ENCODE results near the gene PODXL2. TPM values are rescaled to one million over a fixed set of nuclear protein-coding genes. Genes with fewer than 3 reads are reported as not detected.

The PODXL2 gene
- total RNA-seq, 3 donors from 2014 or later: 5.4 to 18.5 (median 16.2) TPM

DNA sequence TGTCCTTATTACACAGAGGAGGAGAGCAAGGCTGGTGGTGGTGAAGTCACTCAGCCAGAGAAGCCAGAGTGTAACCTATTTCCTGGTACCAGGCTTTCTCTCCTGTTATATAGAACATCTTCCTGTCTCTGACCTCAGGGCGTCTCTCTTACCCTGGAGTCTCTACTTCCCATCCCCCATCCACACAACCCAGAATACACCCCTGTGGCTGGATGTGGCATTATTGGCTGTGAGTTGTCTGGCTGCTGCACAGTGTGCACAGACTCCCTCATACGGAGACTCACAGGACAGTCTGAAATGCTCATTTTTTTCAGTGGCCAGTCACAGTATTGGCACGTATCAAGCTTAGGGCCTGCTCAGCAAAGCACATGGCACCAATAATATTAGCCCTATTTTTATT lies 8.6 kb downstream of the PODXL2 start:
- DNase-seq: no peak
- TF ChIP-seq, protein P1, sequence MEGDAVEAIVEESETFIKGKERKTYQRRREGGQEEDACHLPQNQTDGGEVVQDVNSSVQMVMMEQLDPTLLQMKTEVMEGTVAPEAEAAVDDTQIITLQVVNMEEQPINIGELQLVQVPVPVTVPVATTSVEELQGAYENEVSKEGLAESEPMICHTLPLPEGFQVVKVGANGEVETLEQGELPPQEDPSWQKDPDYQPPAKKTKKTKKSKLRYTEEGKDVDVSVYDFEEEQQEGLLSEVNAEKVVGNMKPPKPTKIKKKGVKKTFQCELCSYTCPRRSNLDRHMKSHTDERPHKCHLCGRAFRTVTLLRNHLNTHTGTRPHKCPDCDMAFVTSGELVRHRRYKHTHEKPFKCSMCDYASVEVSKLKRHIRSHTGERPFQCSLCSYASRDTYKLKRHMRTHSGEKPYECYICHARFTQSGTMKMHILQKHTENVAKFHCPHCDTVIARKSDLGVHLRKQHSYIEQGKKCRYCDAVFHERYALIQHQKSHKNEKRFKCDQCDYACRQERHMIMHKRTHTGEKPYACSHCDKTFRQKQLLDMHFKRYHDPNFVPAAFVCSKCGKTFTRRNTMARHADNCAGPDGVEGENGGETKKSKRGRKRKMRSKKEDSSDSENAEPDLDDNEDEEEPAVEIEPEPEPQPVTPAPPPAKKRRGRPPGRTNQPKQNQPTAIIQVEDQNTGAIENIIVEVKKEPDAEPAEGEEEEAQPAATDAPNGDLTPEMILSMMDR (IDR thresholded peaks at IDR 0.05): no peak
- H3K9me3 ChIP-seq: no peaks in the 10 kb centered on the region
- H3K4me1 ChIP-seq (ENCODE audit: low read depth): no peaks in the 10 kb centered on the region
- H3K36me3 ChIP-seq (ENCODE audit: low read depth): no peaks in the 10 kb centered on the region
- intact Hi-C loops (cut with DNase I, micrococcal nuclease): no loop called here
- no peak for ATAC-seq
- H3K4me3 ChIP-seq: no peak overlapping the region

DNA sequence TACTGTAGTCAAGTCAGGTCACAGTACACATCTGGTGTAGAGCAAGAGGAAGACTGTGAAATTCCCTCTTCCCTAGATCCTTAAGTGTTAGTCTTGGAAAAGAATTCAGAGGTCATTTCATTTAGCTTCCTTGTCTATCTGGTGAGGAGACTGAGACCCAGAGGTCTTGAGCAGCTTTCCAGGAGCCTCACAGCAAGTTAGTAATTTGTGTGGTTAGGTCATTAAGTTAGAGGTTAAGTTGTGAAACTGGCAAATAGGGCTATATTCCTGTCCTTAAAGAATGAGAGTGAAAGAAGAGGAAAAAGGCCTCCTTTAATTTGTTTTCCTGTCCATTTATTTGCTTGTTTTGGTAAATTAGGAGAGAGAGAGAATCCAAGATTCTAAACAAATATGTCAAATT lies 9.0 kb downstream of the PODXL2 start:
- ATAC-seq: no peak
- intact Hi-C loops (cut with DNase I, micrococcal nuclease): no loop called here
- H3K4me1 ChIP-seq (ENCODE audit: low read depth): no peaks in the 10 kb centered on the region
- no peak overlapping the region for H3K4me3 ChIP-seq
- no peaks in the 10 kb centered on the region for H3K9me3 ChIP-seq
- DNase-seq: no peak
- TF ChIP-seq, protein P1 (IDR thresholded peaks at IDR 0.05): no peak
- H3K36me3 ChIP-seq (ENCODE audit: low read depth): no peaks in the 10 kb centered on the region

DNA sequence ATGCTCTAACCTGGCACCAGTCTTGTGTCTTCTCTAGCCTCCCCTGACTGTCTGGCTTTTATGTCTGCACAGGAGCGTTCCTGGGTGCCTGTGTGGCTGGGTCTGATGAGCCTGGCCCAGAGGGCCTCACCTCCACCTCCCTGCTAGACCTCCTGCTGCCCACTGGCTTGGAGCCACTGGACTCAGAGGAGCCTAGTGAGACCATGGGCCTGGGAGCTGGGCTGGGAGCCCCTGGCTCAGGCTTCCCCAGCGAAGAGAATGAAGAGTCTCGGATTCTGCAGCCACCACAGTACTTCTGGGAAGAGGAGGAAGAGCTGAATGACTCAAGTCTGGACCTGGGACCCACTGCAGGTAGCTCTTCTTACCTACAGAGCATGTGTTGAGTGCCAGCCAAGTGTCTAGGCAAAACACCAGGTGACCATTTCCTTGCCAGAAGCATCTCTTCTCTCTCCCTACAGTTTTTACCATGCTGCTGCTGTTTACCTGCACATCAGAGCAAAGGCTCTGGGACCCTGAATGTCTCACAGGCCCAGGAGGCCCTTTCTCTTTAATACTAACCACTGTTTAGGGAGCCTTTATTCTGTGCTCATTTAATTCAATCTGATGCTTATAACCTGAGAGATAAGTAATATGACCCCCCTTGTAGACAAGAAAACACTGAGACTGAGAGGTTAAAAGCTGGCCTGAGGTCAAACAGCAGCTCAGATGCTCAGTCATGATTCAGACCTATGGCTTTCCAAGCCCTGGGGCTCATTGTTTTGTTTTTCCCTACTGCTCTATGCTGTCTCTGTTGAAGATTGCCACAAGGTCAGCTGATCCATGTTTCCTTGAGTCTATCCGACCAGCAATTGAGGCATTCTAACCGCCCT lies 10.4 kb downstream of the PODXL2 start:
- TF ChIP-seq, protein P1 (IDR thresholded peaks at IDR 0.05): no peak
- no peak for DNase-seq
- ATAC-seq: no peak
- Histone ChIP-seq H3K36me3 (ENCODE audit: low read depth) (no peaks in the 10 kb centered on the region), H3K4me3 (no peak overlapping the region), H3K9me3 (no peaks in the 10 kb centered on the region), H3K4me1 (ENCODE audit: low read depth) (no peaks in the 10 kb centered on the region)
- intact Hi-C loops (cut with DNase I, micrococcal nuclease): no loop called here

DNA sequence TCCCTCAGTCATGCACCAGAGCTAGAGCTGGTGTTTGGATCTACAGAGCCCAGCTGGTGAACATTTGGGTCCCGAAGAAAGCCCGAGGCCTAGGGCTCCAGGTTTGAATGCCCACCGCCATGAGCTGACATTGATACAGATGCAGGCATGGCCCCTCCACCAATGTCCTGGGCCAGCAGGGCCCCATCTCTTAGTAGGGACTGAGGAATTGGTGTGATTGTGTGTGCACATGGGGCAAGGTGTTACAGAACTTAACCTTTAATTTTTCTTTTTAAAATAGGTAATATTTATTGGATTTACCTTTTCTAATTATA lies 11.0 kb downstream of the PODXL2 start:
- DNase-seq (no peak), ATAC-seq (no peak)
- Histone ChIP-seq H3K4me1 (ENCODE audit: low read depth) (no peaks in the 10 kb centered on the region), H3K4me3 (no peak overlapping the region), H3K9me3 (no peaks in the 10 kb centered on the region), H3K36me3 (ENCODE audit: low read depth) (no peaks in the 10 kb centered on the region)
- TF ChIP-seq, protein P1 (IDR thresholded peaks at IDR 0.05): no peak
- intact Hi-C loops (cut with DNase I, micrococcal nuclease): no loop called here

DNA sequence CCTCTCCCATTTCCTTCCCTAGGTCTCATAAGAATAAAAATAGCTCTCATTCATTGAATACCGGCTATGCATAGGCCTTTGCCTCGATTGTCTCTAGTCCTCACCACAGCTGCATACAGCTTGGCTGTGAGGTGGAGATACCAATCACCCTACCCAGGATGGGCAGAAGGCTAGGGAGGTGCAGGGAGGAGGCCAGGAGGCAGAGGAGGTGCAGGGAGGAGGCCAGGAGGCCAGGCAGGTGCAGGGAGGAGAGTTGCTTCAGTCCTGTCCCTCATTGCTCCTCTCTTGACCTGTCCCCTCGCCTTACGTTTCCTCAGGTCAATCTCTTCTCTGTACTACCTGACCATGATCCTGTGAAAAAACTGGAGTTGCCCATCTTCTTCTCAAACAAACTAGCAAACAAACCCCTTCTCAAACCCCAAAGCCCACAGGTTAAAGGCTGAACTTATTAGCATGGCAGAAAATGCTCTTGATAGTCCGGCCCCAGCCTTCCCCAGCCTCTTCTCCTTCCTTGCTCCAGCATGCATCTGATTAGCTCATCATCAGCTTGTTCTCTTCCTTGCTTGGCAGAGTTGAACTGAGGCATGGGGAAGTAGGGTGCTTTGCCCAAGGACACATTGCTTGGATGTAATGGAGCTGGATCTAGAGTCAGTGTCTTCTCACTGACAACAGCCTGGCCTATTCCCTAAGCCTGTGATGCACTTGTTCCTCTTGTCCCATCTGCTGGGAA lies 15.8 kb downstream of the PODXL2 start:
- intact Hi-C loops (cut with DNase I, micrococcal nuclease): no loop called here
- no peak for ATAC-seq
- no peaks in the 10 kb centered on the region for H3K9me3 ChIP-seq
- H3K36me3 ChIP-seq (ENCODE audit: low read depth): no peaks in the 10 kb centered on the region
- H3K4me3 ChIP-seq: no peak overlapping the region
- no peaks in the 10 kb centered on the region for H3K4me1 ChIP-seq (ENCODE audit: low read depth)
- no peak for DNase-seq
- TF ChIP-seq, protein P1 (IDR thresholded peaks at IDR 0.05): no peak

Measured in mucosa of descending colon (tissue), 3 donors.